Measurements from ENCODE around the gene FRMPD1.

FRMPD1 gene

GRCh38 chr9:37632479-37632878, 18.3 kb upstream of the FRMPD1 start:
- Histone ChIP-seq H3K4me3 (ENCODE audit: low read length) (no peak overlapping the region), H3K27me3 (replicated peaks; ENCODE audit: insufficient read depth, low read length) (no peaks in the 10 kb centered on the region), H3K4me2 (ENCODE audit: low read depth, low read length) (no peak overlapping the region), H3K9me2 (replicated peaks; ENCODE audit: insufficient read depth, low read length) (no peaks in the 10 kb centered on the region), H3K27ac (ENCODE audit: low read length) (no peak overlapping the region), H2AFZ (ENCODE audit: low read length) (no peak overlapping the region), H3K79me2 (ENCODE audit: low read length) (no peaks in the 10 kb centered on the region), H4K20me1 (ENCODE audit: insufficient read depth, low read length) (no peaks in the 10 kb centered on the region), H3K4me1 (ENCODE audit: low read length) (no peaks in the 10 kb centered on the region), H3K9ac (ENCODE audit: low read length) (no peak overlapping the region), H3F3A (ENCODE audit: insufficient read depth, low read length) (no peaks in the 10 kb centered on the region), H3K9me3 (replicated peaks; ENCODE audit: insufficient read depth, low read length) (no peaks in the 10 kb centered on the region), H3K36me3 (replicated peaks; ENCODE audit: insufficient read depth, low read length) (no peaks in the 10 kb centered on the region)
- TF ChIP-seq CTCF (IDR thresholded peaks at IDR 0.05; ENCODE audit: low read length): no peak
- TF ChIP-seq EZH2 (optimal IDR thresholded peaks at IDR 0.05; ENCODE audit: low read depth, low read length): no peak
- TF ChIP-seq EZH2phosphoT487 (IDR thresholded peaks at IDR 0.05; ENCODE audit: low read length): no peak
- no peak for DNase-seq

GRCh38 chr9:37635808-37636207, 14.9 kb upstream of the FRMPD1 start:
- no peaks in the 10 kb centered on the region for H4K20me1 ChIP-seq (ENCODE audit: insufficient read depth, low read length)
- no peak overlapping the region for H3K27ac ChIP-seq (ENCODE audit: low read length)
- TF ChIP-seq CTCF (IDR thresholded peaks at IDR 0.05; ENCODE audit: low read length): no peak
- no peak for TF ChIP-seq EZH2phosphoT487 (IDR thresholded peaks at IDR 0.05; ENCODE audit: low read length)
- TF ChIP-seq EZH2 (optimal IDR thresholded peaks at IDR 0.05; ENCODE audit: low read depth, low read length): no peak
- no peaks in the 10 kb centered on the region for H3K4me1 ChIP-seq (ENCODE audit: low read length)
- no peaks in the 10 kb centered on the region for H3K36me3 ChIP-seq (replicated peaks; ENCODE audit: insufficient read depth, low read length)
- DNase-seq: no peak
- no peak overlapping the region for H3K4me2 ChIP-seq (ENCODE audit: low read depth, low read length)
- no peak overlapping the region for H3K4me3 ChIP-seq (ENCODE audit: low read length)
- H2AFZ ChIP-seq (ENCODE audit: low read length): no peak overlapping the region
- no peaks in the 10 kb centered on the region for H3F3A ChIP-seq (ENCODE audit: insufficient read depth, low read length)
- no peaks in the 10 kb centered on the region for H3K79me2 ChIP-seq (ENCODE audit: low read length)
- no peaks in the 10 kb centered on the region for H3K9me2 ChIP-seq (replicated peaks; ENCODE audit: insufficient read depth, low read length)
- no peaks in the 10 kb centered on the region for H3K9me3 ChIP-seq (replicated peaks; ENCODE audit: insufficient read depth, low read length)
- H3K9ac ChIP-seq (ENCODE audit: low read length): no peak overlapping the region
- H3K27me3 ChIP-seq (replicated peaks; ENCODE audit: insufficient read depth, low read length): no peaks in the 10 kb centered on the region

GRCh38 chr9:37636511-37637448, 14.0 kb upstream of the FRMPD1 start:
- H3K9me3 ChIP-seq (replicated peaks; ENCODE audit: insufficient read depth, low read length): no peaks in the 10 kb centered on the region
- no peak overlapping the region for H3K9ac ChIP-seq (ENCODE audit: low read length)
- no peaks in the 10 kb centered on the region for H3K79me2 ChIP-seq (ENCODE audit: low read length)
- H2AFZ ChIP-seq (ENCODE audit: low read length): no peak overlapping the region
- H4K20me1 ChIP-seq (ENCODE audit: insufficient read depth, low read length): no peaks in the 10 kb centered on the region
- H3K4me2 ChIP-seq (ENCODE audit: low read depth, low read length): no peak overlapping the region
- no peaks in the 10 kb centered on the region for H3K36me3 ChIP-seq (replicated peaks; ENCODE audit: insufficient read depth, low read length)
- no peaks in the 10 kb centered on the region for H3K27me3 ChIP-seq (replicated peaks; ENCODE audit: insufficient read depth, low read length)
- no peaks in the 10 kb centered on the region for H3F3A ChIP-seq (ENCODE audit: insufficient read depth, low read length)
- TF ChIP-seq CTCF (IDR thresholded peaks at IDR 0.05; ENCODE audit: low read length) (no peak), EZH2phosphoT487 (IDR thresholded peaks at IDR 0.05; ENCODE audit: low read length) (no peak), EZH2 (optimal IDR thresholded peaks at IDR 0.05; ENCODE audit: low read depth, low read length) (no peak)
- H3K9me2 ChIP-seq (replicated peaks; ENCODE audit: insufficient read depth, low read length): no peaks in the 10 kb centered on the region
- H3K4me1 ChIP-seq (ENCODE audit: low read length): no peaks in the 10 kb centered on the region
- DNase-seq: no peak
- no peak overlapping the region for H3K27ac ChIP-seq (ENCODE audit: low read length)
- H3K4me3 ChIP-seq (ENCODE audit: low read length): no peak overlapping the region
